ENCODE results near the gene SPOCD1. TPM values are rescaled to one million over a fixed set of nuclear protein-coding genes. Genes with fewer than 3 reads are reported as not detected.
A peak's percentile ranks its signal among the peaks of the same experiment; 100 is the strongest.

The SPOCD1 gene
- total RNA-seq, 4 donors from 2014 or later = 0.22 to 1.6 (median 0.96) TPM; not detected in 1

- Histone ChIP-seq H3K9me3 (no peaks in the 10 kb centered on the region), H3K27me3 (no peaks in the 10 kb centered on the region), H3K27ac (no peak overlapping the region), H3K4me3 (replicated peaks in 1 of 3) (no peak overlapping the region), H3K4me1 (peaks cover 20 to 66% of the 10 kb centered on the region in 2 donors), H3K36me3 (no peaks in the 10 kb centered on the region)
- intact Hi-C loops (cut with DNase I) = no loop called here
- DNase-seq = no peak
- WGBS, 2 donors = 87 to 98% methylated on average over 8 of the region's 8 CpGs
- TF ChIP-seq CTCF (IDR thresholded peaks at IDR 0.05) (no peak), POLR2A (IDR thresholded peaks at IDR 0.05) (no peak)
Measured at GRCh38 chr1:31757204-31757679, 58.6 kb downstream of the SPOCD1 start.

- TF ChIP-seq POLR2A (IDR thresholded peaks at IDR 0.05) (no peak), CTCF (IDR thresholded peaks at IDR 0.05) (no peak)
- intact Hi-C loops (cut with DNase I) = no loop called here
- no peak for DNase-seq
- Histone ChIP-seq H3K36me3 (no peaks in the 10 kb centered on the region), H3K4me1 (peaks cover 20 to 60% of the 10 kb centered on the region in 2 donors), H3K27ac (peak overlapping the region in 2 of 3 donors; percentile 12 to 76), H3K4me3 (replicated peaks in 1 of 3) (no peak overlapping the region), H3K27me3 (no peaks in the 10 kb centered on the region), H3K9me3 (no peaks in the 10 kb centered on the region)
- 93 to 97% methylated on average over 13 of the region's 13 CpGs for whole genome bisulfite sequencing, 2 donors
Measured at GRCh38 chr1:31756578-31756977, 59.2 kb downstream of the SPOCD1 start.

DNA sequence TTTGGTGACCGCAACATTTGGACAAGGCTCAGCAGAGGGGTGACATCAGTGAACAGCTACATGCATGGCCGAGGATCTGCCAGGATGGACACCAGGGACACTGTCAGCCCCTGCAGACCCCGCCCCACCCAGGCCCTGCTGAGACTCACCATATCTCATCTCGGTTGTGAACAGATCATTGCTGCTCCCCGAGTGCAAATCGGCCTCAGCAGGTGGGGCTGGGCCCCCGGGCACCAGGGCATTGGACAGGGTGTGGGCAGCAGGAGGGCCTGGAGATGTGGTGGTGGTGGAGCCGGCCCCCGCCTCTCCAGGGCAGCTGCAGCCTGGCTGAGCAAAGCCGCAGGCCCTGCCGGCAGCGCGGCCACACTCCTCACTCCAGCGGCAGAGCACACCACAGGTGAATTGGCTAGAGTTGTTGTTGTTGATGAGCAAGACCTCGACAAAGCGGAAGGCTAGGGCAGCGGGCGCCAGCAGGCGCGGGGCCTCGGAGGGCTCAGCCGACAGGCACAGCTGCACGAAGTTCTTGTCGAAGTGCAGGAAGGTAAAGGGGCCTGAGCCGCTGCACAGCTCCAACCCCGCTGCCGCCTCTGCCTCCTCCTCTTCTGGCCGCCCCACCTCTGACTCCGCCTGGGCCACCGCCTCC is 59.9 kb downstream of the SPOCD1 start:
- H3K4me1 ChIP-seq = peaks cover 20 to 54% of the 10 kb centered on the region in 2 donors
- H3K36me3 ChIP-seq = no peaks in the 10 kb centered on the region
- H3K9me3 ChIP-seq = no peaks in the 10 kb centered on the region
- DNase-seq = peak; percentile 4 to 23
- H3K4me3 ChIP-seq (replicated peaks in 1 of 3) = no peak overlapping the region
- intact Hi-C loops (cut with DNase I) = no loop called here
- TF ChIP-seq POLR2A (IDR thresholded peaks at IDR 0.05) (no peak), CTCF (IDR thresholded peaks at IDR 0.05) (no peak)
- H3K27me3 ChIP-seq = no peaks in the 10 kb centered on the region
- peak overlapping the region; percentile 12 to 76 (median 70) for H3K27ac ChIP-seq
- 65 to 86% methylated on average over 14 to 25 of the region's 30 CpGs for WGBS, 2 donors

GRCh38 chr1:31755197-31755611 is 60.6 kb downstream of the SPOCD1 start:
- Histone ChIP-seq H3K36me3 (no peaks in the 10 kb centered on the region), H3K27me3 (no peaks in the 10 kb centered on the region), H3K27ac (peak overlapping the region; percentile 33 to 76 (median 70)), H3K9me3 (no peaks in the 10 kb centered on the region), H3K4me1 (peaks cover 20 to 47% of the 10 kb centered on the region in 2 donors), H3K4me3 (replicated peaks in 1 of 3) (no peak overlapping the region)
- peak; percentile 97 to 98 for DNase-seq
- intact Hi-C loops (cut with DNase I) = no loop called here
- WGBS, 2 donors = 3 to 13% methylated on average over 3 to 8 of the region's 9 CpGs
- no peak for TF ChIP-seq POLR2A (IDR thresholded peaks at IDR 0.05)
- no peak for TF ChIP-seq CTCF (IDR thresholded peaks at IDR 0.05)

GRCh38 chr1:31754397-31754796 is 61.4 kb downstream of the SPOCD1 start:
- DNase-seq = no peak
- peak overlapping the region in 2 of 3 donors; percentile 12 to 76 for H3K27ac ChIP-seq
- TF ChIP-seq POLR2A (IDR thresholded peaks at IDR 0.05) = no peak
- no peak for TF ChIP-seq CTCF (IDR thresholded peaks at IDR 0.05)
- no peaks in the 10 kb centered on the region for H3K9me3 ChIP-seq
- intact Hi-C loops (cut with DNase I) = no loop called here
- no peak overlapping the region for H3K4me3 ChIP-seq (replicated peaks in 1 of 3)
- WGBS, 2 donors = 91 to 92% methylated on average over 13 to 15 of the region's 15 CpGs
- H3K36me3 ChIP-seq = no peaks in the 10 kb centered on the region
- no peaks in the 10 kb centered on the region for H3K27me3 ChIP-seq
- H3K4me1 ChIP-seq = peaks cover 20 to 40% of the 10 kb centered on the region in 2 donors
